H1 (cell line): ENCODE results near the gene TGFA. TPM values are rescaled to one million over a fixed set of nuclear protein-coding genes. Genes with fewer than 3 reads are reported as not detected.

Experiments used
- E2F6 ChIP-seq: IDR thresholded peaks from 2 replicates; pipeline ENCODE4 v1.6.1; 2012; ENCODE audit warnings: inconsistent platforms
- polyA plus RNA-seq, 7 experiments: library from polyadenylated mRNA; depleted of rRNA in 3 of 7; stranded (reverse) in 5 of 7; unstranded in 2 of 7; fragments of >200 nt in 5 of 7; fragments of 200-250 nt in 2 of 7; gene quantifications; 1 replicate in 5 of 7; 2 replicates in 1 of 7; 4 replicates in 1 of 7; pipeline versions ENCODE4 v1.2.1 to v1.2.3, GENCODE V29; 2011 to 2013; ENCODE audit warnings: missing spikeins in 2 of 7, mixed read lengths in 2 of 7
- total RNA-seq: library from RNA; stranded (reverse); fragmentation: NEBNext Ultra II Directional; extraction: Animal tissue kit (Norgen Biotek cat#: 25700); gene quantifications from 2 replicates; pipeline ENCODE4 v1.2.1, GENCODE V29; 2021

The TGFA gene
- total and polyA plus RNA-seq, 2 of the 8 experiments (the other 6 are each of a cell fraction or from before 2014, with no cell fraction given) = 1.8 to 3.7 TPM

- no peak for TF ChIP-seq E2F6
Measured at GRCh38 chr2:70515938-70516337, 37.7 kb downstream of the TGFA start (continued).
